Neutrophil (primary cell): ENCODE measurements around the gene SHISAL1.

Source experiments
- H3K27ac ChIP-seq: fragments of 200-600 bp; sonication (generic); 2 replicates; pipeline ENCODE4 v1.5.1; 2016; ENCODE audit warnings: mild to moderate bottlenecking, moderate library complexity
- H3K27me3 ChIP-seq: fragments of 200-600 bp; sonication (generic); 2 replicates; pipeline ENCODE4 v1.6.0; 2016; ENCODE audit warnings: mild to moderate bottlenecking
- H3K36me3 ChIP-seq: fragments of 200-600 bp; sonication (generic); 2 replicates; pipeline ENCODE4 v1.5.1; 2017
- H3K4me1 ChIP-seq, 2 experiments: fragments of 200-600 bp in 1 of 2; sonication (generic) in 1 of 2; 1 replicate in 1 of 2; 2 replicates in 1 of 2; pipeline versions ENCODE4 v1.5.1 to v1.6.1; 2013 to 2016; ENCODE audit warnings: low read depth in 1 of 2, low read length in 1 of 2, mild to moderate bottlenecking in 1 of 2, moderate library complexity in 1 of 2; ENCODE audit not compliant: control insufficient read depth in 1 of 2, insufficient read depth in 1 of 2
- H3K4me3 ChIP-seq, 2 experiments: fragments of 200-600 bp in 1 of 2; sonication (generic) in 1 of 2; 1 replicate in 1 of 2; 2 replicates in 1 of 2; pipeline ENCODE4 v1.5.1; 2013 to 2016; ENCODE audit warnings: low read depth in 1 of 2, low read length in 1 of 2, mild to moderate bottlenecking in 1 of 2, moderate library complexity in 1 of 2
- H3K9me3 ChIP-seq: fragments of 200-600 bp; sonication (generic); 2 replicates; pipeline ENCODE4 v1.5.1; 2016
- TF ChIP-seq, protein P1 (sequence below): fragments of 200-600 bp; sonication (generic); IDR thresholded peaks from 2 replicates; pipeline ENCODE4 v1.5.1; 2016; ENCODE audit warnings: antibody characterized with exemption

Gene SHISAL1

GRCh38 chr22:44211946-44212930 lies 100.5 kb downstream of the SHISAL1 start:
- TF ChIP-seq, protein P1, sequence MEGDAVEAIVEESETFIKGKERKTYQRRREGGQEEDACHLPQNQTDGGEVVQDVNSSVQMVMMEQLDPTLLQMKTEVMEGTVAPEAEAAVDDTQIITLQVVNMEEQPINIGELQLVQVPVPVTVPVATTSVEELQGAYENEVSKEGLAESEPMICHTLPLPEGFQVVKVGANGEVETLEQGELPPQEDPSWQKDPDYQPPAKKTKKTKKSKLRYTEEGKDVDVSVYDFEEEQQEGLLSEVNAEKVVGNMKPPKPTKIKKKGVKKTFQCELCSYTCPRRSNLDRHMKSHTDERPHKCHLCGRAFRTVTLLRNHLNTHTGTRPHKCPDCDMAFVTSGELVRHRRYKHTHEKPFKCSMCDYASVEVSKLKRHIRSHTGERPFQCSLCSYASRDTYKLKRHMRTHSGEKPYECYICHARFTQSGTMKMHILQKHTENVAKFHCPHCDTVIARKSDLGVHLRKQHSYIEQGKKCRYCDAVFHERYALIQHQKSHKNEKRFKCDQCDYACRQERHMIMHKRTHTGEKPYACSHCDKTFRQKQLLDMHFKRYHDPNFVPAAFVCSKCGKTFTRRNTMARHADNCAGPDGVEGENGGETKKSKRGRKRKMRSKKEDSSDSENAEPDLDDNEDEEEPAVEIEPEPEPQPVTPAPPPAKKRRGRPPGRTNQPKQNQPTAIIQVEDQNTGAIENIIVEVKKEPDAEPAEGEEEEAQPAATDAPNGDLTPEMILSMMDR, result no peak
- no peaks in the 10 kb centered on the region for H3K27me3 ChIP-seq
- H3K4me3 ChIP-seq, result no peak overlapping the region
- no peak overlapping the region for H3K27ac ChIP-seq
- no peaks in the 10 kb centered on the region for H3K9me3 ChIP-seq
- no peaks in the 10 kb centered on the region for H3K4me1 ChIP-seq
- peaks cover 16% of the 10 kb centered on the region for H3K36me3 ChIP-seq

DNA sequence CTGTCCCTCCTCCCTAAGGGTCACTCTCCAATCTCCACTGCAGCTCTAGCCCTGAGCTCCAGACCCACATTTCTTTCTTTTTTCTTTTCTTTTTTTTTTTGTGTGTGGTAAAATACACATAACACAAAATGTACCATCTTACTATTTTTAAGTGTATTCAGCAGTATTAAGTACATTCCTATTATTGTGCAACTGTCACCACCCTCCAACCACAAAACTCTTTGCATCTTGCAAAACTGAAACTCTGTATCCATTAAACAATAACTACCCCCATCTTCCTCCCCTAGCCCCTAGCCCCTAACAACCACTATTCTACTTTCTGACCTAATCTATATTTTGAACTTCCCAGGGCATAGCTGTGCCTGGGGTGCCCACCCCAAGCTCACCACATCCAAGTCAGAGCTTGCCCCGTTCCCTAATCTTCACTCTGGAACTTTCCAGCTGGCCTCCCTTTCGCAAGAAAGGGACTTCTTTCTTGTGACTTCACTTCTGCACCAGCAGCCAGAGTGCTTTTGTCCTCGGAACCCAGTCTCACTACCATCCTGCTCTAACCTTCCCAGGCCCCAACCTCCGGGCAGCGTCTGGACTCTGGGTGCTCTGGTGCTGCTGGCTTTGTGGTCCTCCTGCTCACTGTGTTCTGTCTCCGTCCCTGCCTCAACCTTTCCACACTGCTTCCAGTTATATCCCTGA lies 101.3 kb downstream of the SHISAL1 start:
- Histone ChIP-seq H3K36me3 (peaks cover 22% of the 10 kb centered on the region), H3K4me1 (no peaks in the 10 kb centered on the region), H3K4me3 (no peak overlapping the region), H3K9me3 (no peaks in the 10 kb centered on the region), H3K27ac (no peak overlapping the region), H3K27me3 (no peaks in the 10 kb centered on the region)
- TF ChIP-seq, protein P1, result no peak

- no peaks in the 10 kb centered on the region for H3K4me1 ChIP-seq
- no peaks in the 10 kb centered on the region for H3K9me3 ChIP-seq
- H3K27me3 ChIP-seq, result no peaks in the 10 kb centered on the region
- TF ChIP-seq, protein P1, result no peak
- peaks cover 29% of the 10 kb centered on the region for H3K36me3 ChIP-seq
- no peak overlapping the region for H3K4me3 ChIP-seq
- H3K27ac ChIP-seq, result no peak overlapping the region
Measured at GRCh38 chr22:44210722-44211121, 102.0 kb downstream of the SHISAL1 start.

GRCh38 chr22:44209343-44209742 lies 103.4 kb downstream of the SHISAL1 start:
- H3K36me3 ChIP-seq, result peaks cover 43% of the 10 kb centered on the region

GRCh38 chr22:44207981-44208317 lies 104.8 kb downstream of the SHISAL1 start:
- Histone ChIP-seq H3K36me3 (peaks cover 50% of the 10 kb centered on the region), H3K27me3 (no peaks in the 10 kb centered on the region), H3K9me3 (no peaks in the 10 kb centered on the region), H3K4me1 (no peaks in the 10 kb centered on the region), H3K4me3 (no peak overlapping the region), H3K27ac (no peak overlapping the region)
- TF ChIP-seq, protein P1, result no peak

More at GRCh38 chr22:44209343-44209742, 103.4 kb downstream of the SHISAL1 start:
- Histone ChIP-seq H3K27ac (no peak overlapping the region), H3K9me3 (no peaks in the 10 kb centered on the region), H3K4me1 (no peaks in the 10 kb centered on the region), H3K27me3 (no peaks in the 10 kb centered on the region), H3K4me3 (no peak overlapping the region)
- TF ChIP-seq, protein P1, result no peak
